Thymus (tissue), 11 donors: Measurements from ENCODE around the gene ITGB2. TPM values are rescaled to one million over a fixed set of nuclear protein-coding genes. Genes with fewer than 3 reads are reported as not detected.

Experiments used
- DNase-seq, 9 donors: peaks; one replicate each; pipeline ENCODE4 v3.0.0-alpha.2; 2013; ENCODE audit warnings: low spot score in 9 of 9, low read depth in 6 of 9, missing footprints in 1 of 9
- H3K27ac ChIP-seq, 2 donors: one replicate each; pipeline ENCODE4 v1.5.1; 2013; ENCODE audit warnings: control low read depth in 1 of 2, low read depth in 1 of 2, low read length in 1 of 2, mild to moderate bottlenecking in 1 of 2, moderate library complexity in 1 of 2
- H3K27me3 ChIP-seq, 2 donors: one replicate each; pipeline ENCODE4 v1.5.1; 2013; ENCODE audit warnings: low read length in 1 of 2; ENCODE audit not compliant: control insufficient read depth in 2 of 2, insufficient read depth in 1 of 2
- H3K36me3 ChIP-seq, 2 donors: one replicate each; pipeline ENCODE4 v1.5.1; 2013; ENCODE audit warnings: low read length in 1 of 2, mild to moderate bottlenecking in 1 of 2, moderate library complexity in 1 of 2; ENCODE audit not compliant: control insufficient read depth in 2 of 2, insufficient read depth in 2 of 2
- H3K4me1 ChIP-seq, 2 donors: one replicate each; pipeline ENCODE4 v1.5.1; 2013; ENCODE audit warnings: low read length in 2 of 2; ENCODE audit not compliant: control insufficient read depth in 2 of 2, insufficient read depth in 2 of 2
- H3K4me3 ChIP-seq, 2 donors: one replicate each; pipeline ENCODE4 v1.5.1; 2013; ENCODE audit warnings: low read length in 2 of 2, control low read depth in 1 of 2, mild to moderate bottlenecking in 1 of 2
- H3K9me3 ChIP-seq, 2 donors: one replicate each; pipeline ENCODE4 v1.5.1; 2013; ENCODE audit warnings: low read length in 1 of 2, mild to moderate bottlenecking in 1 of 2; ENCODE audit not compliant: control insufficient read depth in 2 of 2, insufficient read depth in 1 of 2
- WGBS: extraction: QIAGEN DNeasy Blood & Tissue Kit; methylation state at CpG from one replicate; pipeline ENCODE4 v1.1.7; 2013; 5-methylcytosine and 5-hydroxymethylcytosine counted together
- polyA plus RNA-seq: library from polyadenylated mRNA; stranded (reverse); fragments of 200-250 nt; gene quantifications from one replicate; pipeline ENCODE4 v1.2.3, GENCODE V29; 2013
- total RNA-seq: library from RNA; stranded (reverse); fragments of 120-200 nt; gene quantifications from one replicate; pipeline ENCODE4 v1.2.4, GENCODE V29; 2013
- donor health status: healthy.

Gene ITGB2
- total and polyA plus RNA-seq, 2 donors: 104 to 134 TPM

GRCh38 chr21:44872323-44872648 is 48.4 kb downstream of the ITGB2 start:
- DNase-seq: no peak
- Histone ChIP-seq H3K27ac (peak overlapping the region; percentile 53 to 56), H3K27me3 (peaks cover 0 to 2% of the 10 kb centered on the region in 2 donors), H3K4me1 (peaks cover 39 to 68% of the 10 kb centered on the region in 2 donors), H3K4me3 (peak overlapping the region; percentile 67 to 96), H3K9me3 (no peaks in the 10 kb centered on the region), H3K36me3 (peaks cover 0 to 3% of the 10 kb centered on the region in 2 donors)
- 19% methylated on average over 3 of the region's 3 CpGs for WGBS

- Histone ChIP-seq H3K4me1 (peaks cover 41 to 73% of the 10 kb centered on the region in 2 donors), H3K27me3 (peaks cover 0 to 2% of the 10 kb centered on the region in 2 donors), H3K27ac (peak overlapping the region in 1 of 2 donors; percentile 56), H3K36me3 (peaks cover 0 to 7% of the 10 kb centered on the region in 2 donors), H3K4me3 (peak overlapping the region; percentile 67 to 96), H3K9me3 (no peaks in the 10 kb centered on the region)
- WGBS: 59% methylated on average over 14 of the region's 14 CpGs
- DNase-seq: no peak
These were observed 49.0 kb downstream of the ITGB2 start for GRCh38 chr21:44871576-44872269.

- Histone ChIP-seq H3K9me3 (no peaks in the 10 kb centered on the region), H3K4me1 (peaks cover 45 to 81% of the 10 kb centered on the region in 2 donors), H3K27me3 (peaks cover 0 to 2% of the 10 kb centered on the region in 2 donors), H3K4me3 (no peak overlapping the region), H3K27ac (peak overlapping the region in 1 of 2 donors; percentile 10), H3K36me3 (peaks cover 0 to 7% of the 10 kb centered on the region in 2 donors)
- no peak for DNase-seq
- 79% methylated on average over 10 of the region's 10 CpGs for WGBS
These were observed 49.8 kb downstream of the ITGB2 start for GRCh38 chr21:44870748-44871495.

- peaks cover 49 to 81% of the 10 kb centered on the region in 2 donors for H3K4me1 ChIP-seq
- peaks cover 0 to 2% of the 10 kb centered on the region in 2 donors for H3K27me3 ChIP-seq
- H3K36me3 ChIP-seq: peaks cover 3 to 12% of the 10 kb centered on the region in 2 donors
- WGBS: 94% methylated on average over 19 of the region's 19 CpGs
- DNase-seq: no peak
- no peak overlapping the region for H3K27ac ChIP-seq
- H3K9me3 ChIP-seq: no peaks in the 10 kb centered on the region
- no peak overlapping the region for H3K4me3 ChIP-seq
These were observed 50.6 kb downstream of the ITGB2 start for GRCh38 chr21:44869781-44870747.

- H3K4me3 ChIP-seq: no peak overlapping the region
- no peaks in the 10 kb centered on the region for H3K27me3 ChIP-seq
- H3K4me1 ChIP-seq: peaks cover 46 to 70% of the 10 kb centered on the region in 2 donors
- WGBS: 84% methylated on average over 7 of the region's 7 CpGs
- H3K9me3 ChIP-seq: no peaks in the 10 kb centered on the region
- DNase-seq: no peak
- H3K36me3 ChIP-seq: peaks cover 17 to 25% of the 10 kb centered on the region in 2 donors
- peak overlapping the region; percentile 44 to 71 for H3K27ac ChIP-seq
These were observed 52.0 kb downstream of the ITGB2 start for GRCh38 chr21:44868707-44869106.

- DNase-seq: peak in 4 of 9 donors; percentile 48 to 81 (median 62)
- WGBS: 45% methylated on average over 12 of the region's 12 CpGs
- peaks cover 46 to 70% of the 10 kb centered on the region in 2 donors for H3K4me1 ChIP-seq
These were observed 52.5 kb downstream of the ITGB2 start for GRCh38 chr21:44867999-44868700.

GRCh38 chr21:44867464-44867863 is 53.2 kb downstream of the ITGB2 start:
- Histone ChIP-seq H3K36me3 (peaks cover 24 to 33% of the 10 kb centered on the region in 2 donors), H3K27ac (no peak overlapping the region), H3K9me3 (no peaks in the 10 kb centered on the region), H3K4me1 (peaks cover 43 to 68% of the 10 kb centered on the region in 2 donors), H3K27me3 (no peaks in the 10 kb centered on the region), H3K4me3 (no peak overlapping the region)
- no peak for DNase-seq
- WGBS: 93% methylated on average over 15 of the region's 15 CpGs

More at GRCh38 chr21:44867999-44868700, 52.5 kb downstream of the ITGB2 start:
- Histone ChIP-seq H3K4me3 (no peak overlapping the region), H3K36me3 (peaks cover 20 to 31% of the 10 kb centered on the region in 2 donors), H3K9me3 (no peaks in the 10 kb centered on the region), H3K27me3 (no peaks in the 10 kb centered on the region), H3K27ac (peak overlapping the region; percentile 44 to 71)

GRCh38 chr21:44866780-44867179 is 53.9 kb downstream of the ITGB2 start:
- DNase-seq: no peak
- H3K27ac ChIP-seq: no peak overlapping the region
- 71% methylated on average over 7 of the region's 7 CpGs for WGBS

More at GRCh38 chr21:44866780-44867179, 53.9 kb downstream of the ITGB2 start:
- no peak overlapping the region for H3K4me3 ChIP-seq
- H3K36me3 ChIP-seq: peaks cover 24 to 37% of the 10 kb centered on the region in 2 donors
- H3K27me3 ChIP-seq: no peaks in the 10 kb centered on the region
- H3K9me3 ChIP-seq: no peaks in the 10 kb centered on the region
- H3K4me1 ChIP-seq: peaks cover 36 to 61% of the 10 kb centered on the region in 2 donors
